GM12878 (cell line): ENCODE results near the gene PRG3.

ENCODE experiments used
- CREM ChIP-seq: IDR thresholded peaks from 2 replicates; pipeline ENCODE4 v1.6.1; 2014; ENCODE audit warnings: antibody characterized with exemption, low read depth
- EZH2 ChIP-seq: IDR thresholded peaks from 2 replicates; pipeline ENCODE4 v1.6.1; 2012; ENCODE audit warnings: low read depth, mild to moderate bottlenecking, control low read depth, inconsistent platforms, low read length, borderline replicate concordance; ENCODE audit not compliant: control insufficient read depth
- MEF2A ChIP-seq: IDR thresholded peaks from 2 replicates; pipeline ENCODE4 v1.6.1; 2011; ENCODE audit warnings: low read depth, mild to moderate bottlenecking, low read length, moderate library complexity; ENCODE audit not compliant: insufficient read depth
- MLLT1 ChIP-seq: fragments of 450-650 bp; IDR thresholded peaks from 2 replicates; pipeline ENCODE4 v1.6.1; 2016; ENCODE audit warnings: mild to moderate bottlenecking
- NRF1 ChIP-seq: conservative IDR thresholded peaks from 2 replicates; pipeline ENCODE4 v1.6.1; 2011; ENCODE audit warnings: mild to moderate bottlenecking, low read depth, low read length, improper control_type of control experiment
- POLR2A ChIP-seq: IDR thresholded peaks from 2 replicates; pipeline ENCODE4 v1.6.1; 2011; ENCODE audit warnings: low read depth, mild to moderate bottlenecking, low read length
- RAD21 ChIP-seq: IDR thresholded peaks from 2 replicates; pipeline ENCODE4 v1.6.1; 2011; ENCODE audit warnings: mild to moderate bottlenecking, low read depth, low read length, moderate library complexity; ENCODE audit not compliant: insufficient read depth
- SMC3 ChIP-seq: IDR thresholded peaks from 2 replicates; pipeline ENCODE4 v1.6.1; 2011; ENCODE audit warnings: low read length, improper control_type of control experiment, borderline replicate concordance
- SP1 ChIP-seq: IDR thresholded peaks from one replicate; pipeline ENCODE4 v1.6.1; 2011; ENCODE audit warnings: low read depth, low read length
- SPI1 ChIP-seq: IDR thresholded peaks from 2 replicates; pipeline ENCODE4 v1.6.1; 2011; ENCODE audit warnings: low read depth, mild to moderate bottlenecking, low read length, moderate library complexity, borderline replicate concordance; ENCODE audit not compliant: insufficient read depth
- STAT3 ChIP-seq: IDR thresholded peaks from 2 replicates; pipeline ENCODE4 v1.6.1; 2011; ENCODE audit warnings: low read depth, low read length, improper control_type of control experiment
- TAF1 ChIP-seq: IDR thresholded peaks from 2 replicates; pipeline ENCODE4 v1.6.1; 2011; ENCODE audit warnings: mild to moderate bottlenecking, low read depth, low read length, borderline replicate concordance
- TF ChIP-seq, protein P1 (sequence below), 3 experiments: IDR thresholded peaks in 2 of 3; conservative IDR thresholded peaks in 1 of 3; 2 replicates each; pipeline ENCODE4 v1.5.1; 2011; ENCODE audit warnings: low read depth in 3 of 3, low read length in 3 of 3, mild to moderate bottlenecking in 3 of 3, control low read depth in 2 of 3, moderate library complexity in 2 of 3, inconsistent platforms in 1 of 3, mixed read lengths in 1 of 3; ENCODE audit not compliant: control insufficient read depth in 2 of 3, insufficient read depth in 1 of 3; ENCODE audit errors: extremely low read depth in 1 of 3

GRCh38 chr11:57361926-57362325 lies 19.0 kb downstream of the PRG3 start:
- TF ChIP-seq MLLT1, result no peak
- no peak for TF ChIP-seq POLR2A
- no peak for TF ChIP-seq CREM
- TF ChIP-seq, protein P1, sequence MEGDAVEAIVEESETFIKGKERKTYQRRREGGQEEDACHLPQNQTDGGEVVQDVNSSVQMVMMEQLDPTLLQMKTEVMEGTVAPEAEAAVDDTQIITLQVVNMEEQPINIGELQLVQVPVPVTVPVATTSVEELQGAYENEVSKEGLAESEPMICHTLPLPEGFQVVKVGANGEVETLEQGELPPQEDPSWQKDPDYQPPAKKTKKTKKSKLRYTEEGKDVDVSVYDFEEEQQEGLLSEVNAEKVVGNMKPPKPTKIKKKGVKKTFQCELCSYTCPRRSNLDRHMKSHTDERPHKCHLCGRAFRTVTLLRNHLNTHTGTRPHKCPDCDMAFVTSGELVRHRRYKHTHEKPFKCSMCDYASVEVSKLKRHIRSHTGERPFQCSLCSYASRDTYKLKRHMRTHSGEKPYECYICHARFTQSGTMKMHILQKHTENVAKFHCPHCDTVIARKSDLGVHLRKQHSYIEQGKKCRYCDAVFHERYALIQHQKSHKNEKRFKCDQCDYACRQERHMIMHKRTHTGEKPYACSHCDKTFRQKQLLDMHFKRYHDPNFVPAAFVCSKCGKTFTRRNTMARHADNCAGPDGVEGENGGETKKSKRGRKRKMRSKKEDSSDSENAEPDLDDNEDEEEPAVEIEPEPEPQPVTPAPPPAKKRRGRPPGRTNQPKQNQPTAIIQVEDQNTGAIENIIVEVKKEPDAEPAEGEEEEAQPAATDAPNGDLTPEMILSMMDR (IDR thresholded peaks at IDR 0.05 in 2 of 3, conservative IDR thresholded peaks at IDR 0.05 in 1 of 3; ENCODE audit: control insufficient read depth in 2 of 3, extremely low read depth in 1 of 3, insufficient read depth in 1 of 3, low read depth in 3 of 3, low read length in 3 of 3), result no peak
- no peak for TF ChIP-seq STAT3
- no peak for TF ChIP-seq SMC3
- no peak for TF ChIP-seq EZH2
- TF ChIP-seq MEF2A, result no peak
- no peak for TF ChIP-seq SP1
- no peak for TF ChIP-seq NRF1
- TF ChIP-seq TAF1, result no peak
- no peak for TF ChIP-seq SPI1
- TF ChIP-seq RAD21, result no peak
